Transverse colon (tissue), 4 donors: ENCODE measurements around the gene TRPM8. TPM values are rescaled to one million over a fixed set of nuclear protein-coding genes. Genes with fewer than 3 reads are reported as not detected.

Experiments
- DNase-seq: peaks from one replicate; pipeline ENCODE4 v3.0.0-alpha.2; 2019
- H3K27ac ChIP-seq, 4 donors: fragments of 200-600 bp; sonication (generic); 2 replicates each; pipeline ENCODE4 v1.5.1; 2016 to 2018; ENCODE audit warnings: inconsistent platforms in 4 of 4
- H3K27me3 ChIP-seq: fragments of 200-600 bp; sonication (generic); 2 replicates; pipeline ENCODE4 v1.5.1; 2017; ENCODE audit warnings: inconsistent platforms
- H3K36me3 ChIP-seq, 4 donors: fragments of 200-600 bp; sonication (generic); 2 replicates each; pipeline ENCODE4 v1.5.1; 2017 to 2019; ENCODE audit warnings: inconsistent platforms in 4 of 4
- H3K4me1 ChIP-seq, 4 donors: fragments of 200-600 bp; sonication (generic); 2 replicates each; pipeline ENCODE4 v1.5.1; 2017 to 2020; ENCODE audit warnings: inconsistent platforms in 4 of 4
- H3K4me3 ChIP-seq, 4 donors: fragments of 200-600 bp; sonication (generic); 1 replicate in 1 of 4; 2 replicates in 3 of 4; pipeline versions ENCODE4 v1.5.1 to v1.6.1; 2017 to 2019; ENCODE audit warnings: inconsistent platforms in 4 of 4
- H3K9me3 ChIP-seq, 2 donors: fragments of 200-600 bp; sonication (generic); 2 replicates each; pipeline ENCODE4 v1.5.1; 2017 to 2019; ENCODE audit warnings: inconsistent platforms in 2 of 2
- EP300 ChIP-seq: sonication (generic); formaldehyde crosslinking; IDR thresholded peaks from one replicate; pipeline ENCODE4 v1.6.1; 2017; ENCODE audit warnings: antibody characterized with exemption, low read depth
- POLR2A ChIP-seq: fragments of 450-650 bp; IDR thresholded peaks from one replicate; pipeline ENCODE4 v1.6.1; 2016; ENCODE audit warnings: antibody characterized with exemption, mild to moderate bottlenecking, moderate library complexity
- POLR2AphosphoS5 ChIP-seq, 3 donors: sonication (generic); formaldehyde crosslinking; IDR thresholded peaks; one replicate each; pipeline ENCODE4 v1.6.1; 2016; ENCODE audit warnings: antibody characterized with exemption in 3 of 3
- WGBS, 2 donors: methylation state at CpG; one replicate each; pipeline ENCODE4 v1.1.5; 2018; ENCODE audit warnings: low coverage in 1 of 2; 5-methylcytosine and 5-hydroxymethylcytosine counted together
- in situ Hi-C, 4 donors: fragments of 200-750 bp; cut with MboI; loops; one replicate each; pipeline versions ENCODE4 v1.15.0 to v1.15.1; 2017; ENCODE audit warnings: low sequenced_read_pairs in 3 of 4, low pct_ligation_motif_present in 1 of 4, low pct_unique_long_range_greater_than_20kb in 1 of 4
- intact Hi-C: fragments of 100-400 bp; cut with DNase I; formaldehyde crosslinking; loops from one replicate; pipeline ENCODE4 v1.15.1; 2023; ENCODE audit warnings: low total_unique reads
- total RNA-seq, 4 donors: library from RNA; depleted of rRNA; stranded (reverse); fragments of >200 nt; gene quantifications; one replicate each; pipeline ENCODE4 v1.1.0, GENCODE V29; 2016
- TF ChIP-seq, protein P1 (sequence below), 5 experiments: fragments of 200-600 bp in 3 of 5; fragments of 450-650 bp in 2 of 5; sonication (generic) in 3 of 5; IDR thresholded peaks; 1 replicate in 2 of 5; 2 replicates in 3 of 5; pipeline ENCODE4 v1.5.1; 2016 to 2017; ENCODE audit warnings: antibody characterized with exemption in 5 of 5, inconsistent platforms in 3 of 5, mild to moderate bottlenecking in 2 of 5, moderate library complexity in 1 of 5

The TRPM8 gene
- total RNA-seq, 4 donors from 2014 or later, result not detected

DNA sequence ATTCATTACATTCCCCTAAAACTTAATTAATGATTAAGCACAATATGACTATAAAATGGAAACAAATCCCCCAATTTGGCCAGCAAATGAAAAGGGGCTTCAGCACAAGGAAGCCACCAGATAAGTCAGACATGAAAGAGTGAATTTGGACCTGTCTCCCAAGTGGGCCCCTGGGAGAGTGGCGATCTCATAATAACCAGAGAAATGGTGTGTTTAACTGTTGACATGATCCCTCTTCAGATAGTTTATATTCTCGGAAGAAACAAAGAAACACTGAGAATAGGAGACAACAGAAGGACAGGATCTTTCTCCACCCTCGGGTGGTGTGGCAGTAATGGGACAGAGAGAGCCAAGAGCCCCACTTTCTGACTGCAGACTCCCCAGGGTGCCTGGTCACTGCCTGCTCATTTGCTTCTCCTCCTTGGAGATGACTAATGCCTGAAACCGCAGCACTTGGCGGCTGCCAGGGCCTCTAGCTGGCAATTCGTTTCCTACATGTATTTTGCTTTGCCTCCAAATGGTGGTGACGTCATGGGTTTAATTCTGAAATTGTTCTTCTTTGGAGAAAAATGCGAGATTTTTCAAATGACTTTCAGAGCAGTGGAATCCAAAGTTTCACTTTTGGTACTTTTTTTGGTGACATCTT, 86.9 kb downstream of the TRPM8 start:
- no peak for DNase-seq
- in situ Hi-C loops, result no loop called here
- Histone ChIP-seq H3K4me3 (no peak overlapping the region), H3K36me3 (no peaks in the 10 kb centered on the region), H3K27ac (no peak overlapping the region), H3K9me3 (no peaks in the 10 kb centered on the region), H3K27me3 (peaks cover 3% of the 10 kb centered on the region), H3K4me1 (no peaks in the 10 kb centered on the region)
- intact Hi-C loops, result no loop called here
- WGBS, 2 donors, result 59 to 67% methylated on average over 8 of the region's 8 CpGs
- TF ChIP-seq POLR2AphosphoS5 (IDR thresholded peaks at IDR 0.05) (no peak), POLR2A (no peak), EP300 (no peak)
- TF ChIP-seq, protein P1, sequence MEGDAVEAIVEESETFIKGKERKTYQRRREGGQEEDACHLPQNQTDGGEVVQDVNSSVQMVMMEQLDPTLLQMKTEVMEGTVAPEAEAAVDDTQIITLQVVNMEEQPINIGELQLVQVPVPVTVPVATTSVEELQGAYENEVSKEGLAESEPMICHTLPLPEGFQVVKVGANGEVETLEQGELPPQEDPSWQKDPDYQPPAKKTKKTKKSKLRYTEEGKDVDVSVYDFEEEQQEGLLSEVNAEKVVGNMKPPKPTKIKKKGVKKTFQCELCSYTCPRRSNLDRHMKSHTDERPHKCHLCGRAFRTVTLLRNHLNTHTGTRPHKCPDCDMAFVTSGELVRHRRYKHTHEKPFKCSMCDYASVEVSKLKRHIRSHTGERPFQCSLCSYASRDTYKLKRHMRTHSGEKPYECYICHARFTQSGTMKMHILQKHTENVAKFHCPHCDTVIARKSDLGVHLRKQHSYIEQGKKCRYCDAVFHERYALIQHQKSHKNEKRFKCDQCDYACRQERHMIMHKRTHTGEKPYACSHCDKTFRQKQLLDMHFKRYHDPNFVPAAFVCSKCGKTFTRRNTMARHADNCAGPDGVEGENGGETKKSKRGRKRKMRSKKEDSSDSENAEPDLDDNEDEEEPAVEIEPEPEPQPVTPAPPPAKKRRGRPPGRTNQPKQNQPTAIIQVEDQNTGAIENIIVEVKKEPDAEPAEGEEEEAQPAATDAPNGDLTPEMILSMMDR (IDR thresholded peaks at IDR 0.05), result no peak

DNA sequence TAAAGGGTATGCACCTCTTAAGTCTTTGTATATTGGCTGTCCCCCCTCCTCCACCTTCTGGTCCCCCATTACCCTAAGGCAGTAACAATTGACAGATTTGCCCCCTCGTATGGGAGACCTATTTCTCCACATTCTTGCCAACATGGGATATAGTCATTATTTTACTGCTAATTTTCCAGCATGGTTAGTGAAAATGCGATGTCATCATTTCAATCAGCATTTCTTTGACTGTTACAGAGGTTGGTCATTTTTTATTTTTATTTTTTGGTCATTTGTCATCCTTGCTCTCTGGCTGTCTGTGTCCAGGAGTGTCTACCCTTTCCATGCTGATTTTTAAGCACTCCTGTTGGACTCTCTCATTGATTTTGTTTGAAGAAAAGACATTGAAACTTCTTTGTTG, 88.0 kb downstream of the TRPM8 start:
- in situ Hi-C loops, result no loop called here
- H3K36me3 ChIP-seq, result no peaks in the 10 kb centered on the region
- no peak for DNase-seq
- no peak overlapping the region for H3K27ac ChIP-seq
- H3K27me3 ChIP-seq, result peaks cover 3% of the 10 kb centered on the region
- intact Hi-C loops, result no loop called here
- WGBS, 2 donors, result 80 to 82% methylated on average over 2 of the region's 2 CpGs
- H3K4me1 ChIP-seq, result no peaks in the 10 kb centered on the region
- H3K9me3 ChIP-seq, result no peaks in the 10 kb centered on the region
- no peak overlapping the region for H3K4me3 ChIP-seq
- TF ChIP-seq, protein P1 (IDR thresholded peaks at IDR 0.05), result no peak
- TF ChIP-seq EP300, result no peak
- no peak for TF ChIP-seq POLR2AphosphoS5 (IDR thresholded peaks at IDR 0.05)
- no peak for TF ChIP-seq POLR2A

DNA sequence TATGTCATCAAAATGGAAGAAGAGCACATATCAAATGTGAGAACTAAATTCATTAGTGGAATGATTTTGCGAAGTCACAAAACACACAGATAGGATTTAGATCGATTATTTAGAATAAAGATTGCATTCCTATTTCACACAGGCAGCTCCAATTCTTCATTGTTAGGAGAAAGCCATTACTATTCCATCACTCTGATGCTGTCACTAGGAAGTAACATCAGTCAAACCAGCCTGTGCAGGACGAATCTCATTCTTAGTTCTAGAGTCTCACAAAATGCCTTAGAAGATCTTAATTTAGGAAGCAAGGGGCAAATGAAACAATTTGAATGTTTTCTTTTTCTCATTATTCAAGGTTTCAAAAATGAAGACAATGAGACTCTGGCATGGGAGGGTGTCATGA, 89.3 kb downstream of the TRPM8 start:
- no peak for DNase-seq
- no peaks in the 10 kb centered on the region for H3K9me3 ChIP-seq
- WGBS, 2 donors, result 80 to 89% methylated on average over 3 of the region's 3 CpGs
- H3K4me3 ChIP-seq, result no peak overlapping the region
- peaks cover 3% of the 10 kb centered on the region for H3K27me3 ChIP-seq
- no peak overlapping the region for H3K27ac ChIP-seq
- TF ChIP-seq POLR2A, result no peak
- no peak for TF ChIP-seq EP300
- TF ChIP-seq POLR2AphosphoS5 (IDR thresholded peaks at IDR 0.05), result no peak
- TF ChIP-seq, protein P1 (IDR thresholded peaks at IDR 0.05), result no peak
- H3K4me1 ChIP-seq, result no peaks in the 10 kb centered on the region
- in situ Hi-C loops (no loop called here), intact Hi-C loops (no loop called here)
- no peaks in the 10 kb centered on the region for H3K36me3 ChIP-seq

DNA sequence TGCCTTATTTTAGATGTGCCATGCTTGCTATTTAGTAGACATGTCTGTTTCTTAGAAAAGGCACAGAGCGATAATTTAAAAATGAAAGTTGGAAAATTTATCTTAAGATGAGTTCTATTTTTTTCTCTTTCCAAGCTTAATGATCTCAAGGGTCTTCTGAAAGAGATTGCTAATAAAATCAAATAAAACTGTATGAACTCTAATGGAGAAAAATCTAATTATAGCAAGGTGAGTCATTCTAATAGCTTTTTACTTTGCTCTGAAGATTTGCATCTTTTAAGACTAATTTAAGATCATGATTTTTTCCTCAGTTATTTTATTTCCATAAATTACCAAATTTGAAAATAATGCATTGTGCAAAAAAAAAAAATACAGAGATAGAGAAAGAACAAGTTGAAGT, 97.3 kb downstream of the TRPM8 start:
- in situ Hi-C loops, result no loop called here
- H3K36me3 ChIP-seq, result no peaks in the 10 kb centered on the region
- no peaks in the 10 kb centered on the region for H3K9me3 ChIP-seq
- intact Hi-C loops, result no loop called here
- H3K4me3 ChIP-seq, result no peak overlapping the region
- H3K27ac ChIP-seq, result no peak overlapping the region
- H3K27me3 ChIP-seq, result peaks cover 8% of the 10 kb centered on the region
- DNase-seq, result no peak
- TF ChIP-seq, protein P1 (IDR thresholded peaks at IDR 0.05), result no peak
- TF ChIP-seq POLR2AphosphoS5 (IDR thresholded peaks at IDR 0.05), result no peak
- TF ChIP-seq EP300, result no peak
- TF ChIP-seq POLR2A, result no peak
- 83 to 91% methylated on average over 1 of the region's 1 CpG for WGBS, 2 donors
- no peaks in the 10 kb centered on the region for H3K4me1 ChIP-seq
